Calu3 (cell line): ENCODE measurements around the gene ALLC. TPM values are rescaled to one million over a fixed set of nuclear protein-coding genes. Genes with fewer than 3 reads are reported as not detected.
"Not testable (repeated sequence)": the region's sequence is repeated elsewhere in the genome, so short reads cannot be mapped to it uniquely, and the experiment has no call there.

Source experiments
- BruUV-seq: library from RNA; stranded (reverse); fragments of 400-500 nt; replicated peaks from 2 replicates; lab custom pipeline; 2021; lab: Mats Ljungman, UMichigan
- CTCF ChIA-PET: fragments of 300-600 bp; sonication (Branson Sonifier 250); formaldehyde crosslinking; loops from one replicate; lab custom pipeline; 2022; ENCODE audit warnings: antibody characterized with exemption; lab: Charles Lee
- DNase-seq: peaks from one replicate; pipeline ENCODE4 v3.0.0; 2022
- H3K27ac Mint-ChIP-seq: one replicate; pipeline ENCODE4 v1.8.0; 2022; ENCODE audit warnings: mixed read lengths; ENCODE audit not compliant: unreplicated experiment
- H3K27me3 Mint-ChIP-seq: one replicate; pipeline ENCODE4 v1.8.0; 2022; ENCODE audit warnings: mixed read lengths; ENCODE audit not compliant: unreplicated experiment
- H3K36me3 Mint-ChIP-seq: one replicate; pipeline ENCODE4 v1.8.0; 2022; ENCODE audit warnings: mild to moderate bottlenecking, moderate library complexity, mixed read lengths; ENCODE audit not compliant: insufficient read depth, unreplicated experiment
- H3K4me1 Mint-ChIP-seq: one replicate; pipeline ENCODE4 v1.8.0; 2022; ENCODE audit warnings: mild to moderate bottlenecking, low read depth, mixed read lengths; ENCODE audit not compliant: unreplicated experiment
- H3K4me3 Mint-ChIP-seq: one replicate; pipeline ENCODE4 v1.8.0; 2022; ENCODE audit warnings: mild to moderate bottlenecking, low read depth, moderate library complexity, mixed read lengths; ENCODE audit not compliant: unreplicated experiment
- H3K9me3 Mint-ChIP-seq: one replicate; pipeline ENCODE4 v1.8.0; 2022; ENCODE audit warnings: low read depth, mixed read lengths; ENCODE audit not compliant: unreplicated experiment
- CTCF ChIP-seq: fragments of 200-600 bp; IDR thresholded peaks from one replicate; pipeline ENCODE4 v1.8.0; 2022; ENCODE audit warnings: antibody characterized with exemption; ENCODE audit not compliant: unreplicated experiment
- intact Hi-C: fragments of 100-400 bp; cut with micrococcal nuclease; formaldehyde crosslinking; loops from one replicate; pipeline ENCODE4 v1.10.0; 2022; ENCODE audit not compliant: unreplicated experiment
- total RNA-seq: library from RNA; stranded (reverse); gene quantifications from 2 replicates; pipeline ENCODE4 v1.2.3, GENCODE V29; 2022

Gene ALLC
- total RNA-seq, 1 experiment from 2014 or later: not detected

- DNase-seq, H3K27ac Mint-ChIP-seq, intact Hi-C loops, CTCF ChIA-PET, H3K36me3 Mint-ChIP-seq, H3K27me3 Mint-ChIP-seq, H3K9me3 Mint-ChIP-seq, H3K4me3 Mint-ChIP-seq, H3K4me1 Mint-ChIP-seq, BruUV-seq: not testable (repeated sequence)
Observed at GRCh38 chr2:3616435-3617197, 41.4 kb upstream of the ALLC start.

GRCh38 chr2:3617198-3617890 lies 40.7 kb upstream of the ALLC start:
- intact Hi-C loops: no loop called here
- no peak overlapping the region for H3K4me3 Mint-ChIP-seq
- no peak overlapping the region for H3K27ac Mint-ChIP-seq
- H3K27me3 Mint-ChIP-seq: no peaks in the 10 kb centered on the region
- H3K36me3 Mint-ChIP-seq: no peaks in the 10 kb centered on the region
- TF ChIP-seq CTCF: no peak
- CTCF ChIA-PET: no interaction called here
- H3K4me1 Mint-ChIP-seq: no peaks in the 10 kb centered on the region
- H3K9me3 Mint-ChIP-seq: no peaks in the 10 kb centered on the region
- no TSS peak for BruUV-seq
- no peak for DNase-seq

DNA sequence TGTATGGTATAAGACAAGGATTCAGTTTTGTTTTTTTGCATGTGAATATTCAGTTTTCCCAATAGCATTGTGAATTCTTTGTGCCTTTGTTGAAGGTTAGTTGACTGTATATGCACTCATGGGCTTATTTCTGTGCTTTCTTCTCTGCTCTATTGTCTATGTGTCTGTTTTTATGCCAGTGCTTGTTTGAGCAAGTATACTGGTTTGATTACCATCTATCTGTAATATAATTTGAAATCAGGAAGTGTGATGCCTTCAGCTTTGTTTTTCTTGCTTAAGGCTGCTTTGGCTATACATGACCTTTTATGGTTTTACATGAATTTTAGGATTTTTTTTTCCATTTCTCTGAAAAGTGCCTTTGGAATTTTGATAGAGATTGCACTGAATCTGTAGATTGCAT lies 39.6 kb upstream of the ALLC start:
- Mint-ChIP-seq H3K27ac (no peak overlapping the region), H3K4me1 (no peaks in the 10 kb centered on the region), H3K27me3 (no peaks in the 10 kb centered on the region), H3K4me3 (no peak overlapping the region), H3K36me3 (no peaks in the 10 kb centered on the region), H3K9me3 (no peaks in the 10 kb centered on the region)
- DNase-seq: no peak
- TF ChIP-seq CTCF: no peak
- BruUV-seq: no TSS peak
- intact Hi-C loops: no loop called here
- CTCF ChIA-PET: no interaction called here

GRCh38 chr2:3619033-3619432 lies 39.0 kb upstream of the ALLC start:
- no peak overlapping the region for H3K27ac Mint-ChIP-seq
- no peaks in the 10 kb centered on the region for H3K36me3 Mint-ChIP-seq
- no peaks in the 10 kb centered on the region for H3K4me1 Mint-ChIP-seq
- intact Hi-C loops: no loop called here
- H3K9me3 Mint-ChIP-seq: no peaks in the 10 kb centered on the region
- no peak for DNase-seq
- H3K27me3 Mint-ChIP-seq: peaks cover 2% of the 10 kb centered on the region
- no peak overlapping the region for H3K4me3 Mint-ChIP-seq
- TF ChIP-seq CTCF: no peak
- no TSS peak for BruUV-seq
- CTCF ChIA-PET: no interaction called here

- H3K9me3 Mint-ChIP-seq, BruUV-seq, CTCF ChIA-PET, H3K4me3 Mint-ChIP-seq, DNase-seq, intact Hi-C loops, H3K27me3 Mint-ChIP-seq, H3K36me3 Mint-ChIP-seq, H3K4me1 Mint-ChIP-seq, H3K27ac Mint-ChIP-seq: not testable (repeated sequence)
Observed at GRCh38 chr2:3619661-3620060, 38.3 kb upstream of the ALLC start.
